Psoas muscle (tissue), 8 donors: Measurements from ENCODE around the gene TRIM15. TPM values are rescaled to one million over a fixed set of nuclear protein-coding genes. Genes with fewer than 3 reads are reported as not detected.

Source experiments
- ATAC-seq, 4 donors: fragments of 200-7000 bp; cut with Tn5 transposase; one replicate each; pipeline ENCODE4 v1.9.1; 2020; ENCODE audit warnings: moderate library complexity in 3 of 4, mild to moderate bottlenecking in 2 of 4
- DNase-seq, 2 donors: peaks; one replicate each; pipeline ENCODE4 v3.0.0-alpha.2; 2020
- H3K27ac ChIP-seq: fragments of 200-600 bp; one replicate; pipeline ENCODE4 v1.8.0; 2022
- H3K27me3 ChIP-seq, 3 donors: fragments of 200-600 bp in 1 of 3; one replicate each; pipeline versions ENCODE4 v1.6.1 to v1.8.0; 2013 to 2022; ENCODE audit warnings: low read length in 2 of 3, mild to moderate bottlenecking in 2 of 3, moderate library complexity in 1 of 3; ENCODE audit not compliant: insufficient read depth in 3 of 3
- H3K36me3 ChIP-seq, 2 donors: fragments of 200-600 bp in 1 of 2; one replicate each; pipeline versions ENCODE4 v1.6.1 to v1.8.0; 2013 to 2022; ENCODE audit warnings: low read depth in 1 of 2, mild to moderate bottlenecking in 1 of 2, moderate library complexity in 1 of 2; ENCODE audit not compliant: insufficient read depth in 1 of 2
- H3K4me1 ChIP-seq: fragments of 200-600 bp; one replicate; pipeline ENCODE4 v1.8.0; 2022
- H3K4me3 ChIP-seq: fragments of 200-600 bp; one replicate; pipeline ENCODE4 v1.8.0; 2022; ENCODE audit warnings: mild to moderate bottlenecking
- H3K9me3 ChIP-seq: fragments of 200-600 bp; one replicate; pipeline ENCODE4 v1.8.0; 2022
- CTCF ChIP-seq: fragments of 200-600 bp; IDR thresholded peaks from one replicate; pipeline ENCODE4 v1.8.0; 2022; ENCODE audit warnings: antibody characterized with exemption
- WGBS, 3 donors: extraction: QIAGEN DNeasy Blood & Tissue Kit; methylation state at CpG; one replicate each; pipeline versions ENCODE4 v1.1.6 to v1.1.7; 2013; 5-methylcytosine and 5-hydroxymethylcytosine counted together
- intact Hi-C, 2 donors: fragments of 100-400 bp; cut with DNase I; formaldehyde crosslinking; loops; one replicate each; pipeline versions ENCODE4 v1.11.0 to v1.14.2; 2022
- polyA plus RNA-seq, 3 donors: library from polyadenylated mRNA; stranded (reverse); fragments of 200-250 nt; gene quantifications; one replicate each; pipeline ENCODE4 v1.2.3, GENCODE V29; 2013
- total RNA-seq, 4 donors: library from RNA; stranded (reverse); fragmentation: NEBNext Ultra II Directional in 2 of 4; extraction: Animal tissue kit (Norgen Biotek cat#: 25700) in 2 of 4; gene quantifications; one replicate each; pipeline versions ENCODE4 v1.2.1 to v1.2.4, GENCODE V29; 2021 to 2023
- donor health status: healthy with polysubstance abuse.
- donor health status: DM: no; HTN: no; CAD: no; lungs with moderate emphysema.
- donor health status: Bipolar disorder and iron deficiency.
- donor health status: healthy.
- donor health status: DM: yes; HTN: yes; CAD: no.
- donor health status: DM: no; HTN: no; CAD: no.
- donor health status: DM: no; HTN: no; CAD: no.
- donor health status: DM: yes; HTN: yes; CAD: no.

TRIM15 gene
- total and polyA plus RNA-seq, 7 donors = 0.01 TPM; not detected in 6

- H3K27me3 ChIP-seq = peaks cover 4 to 62% (median 12%) of the 10 kb centered on the region in 3 donors
- H3K36me3 ChIP-seq = no peaks in the 10 kb centered on the region
- no peak overlapping the region for H3K4me3 ChIP-seq
- TF ChIP-seq CTCF = no peak
- ATAC-seq = no peak
- DNase-seq = no peak
- H3K4me1 ChIP-seq = peaks cover 5% of the 10 kb centered on the region
- H3K27ac ChIP-seq = no peak overlapping the region
- 52 to 65% (median 62%) methylated on average over 4 of the region's 4 CpGs for WGBS, 3 donors
- intact Hi-C loops = loop anchor here (2.0 to 10.0 kb wide), 2 partner anchors 27 to 285 kb away; no protein-coding TSS in a partner anchor
- H3K9me3 ChIP-seq = no peaks in the 10 kb centered on the region
These were observed 33.1 kb upstream of the TRIM15 start for GRCh38 chr6:30130179-30130679.

GRCh38 chr6:30130887-30131862 is 32.2 kb upstream of the TRIM15 start:
- 19 to 22% (median 21%) methylated on average over 16 of the region's 16 CpGs for WGBS, 3 donors
- peak; percentile 30 to 58 for DNase-seq
- peak; percentile 97 for TF ChIP-seq CTCF

GRCh38 chr6:30131947-30132497 is 31.3 kb upstream of the TRIM15 start:
- no peak for DNase-seq
- Histone ChIP-seq H3K36me3 (no peaks in the 10 kb centered on the region), H3K27ac (no peak overlapping the region), H3K4me3 (no peak overlapping the region), H3K9me3 (no peaks in the 10 kb centered on the region), H3K4me1 (peaks cover 5% of the 10 kb centered on the region), H3K27me3 (peaks cover 4 to 64% (median 12%) of the 10 kb centered on the region in 3 donors)
- 73 to 80% (median 77%) methylated on average over 2 of the region's 2 CpGs for WGBS, 3 donors
- ATAC-seq = no peak
- intact Hi-C loops = loop anchor here (1.0 to 10.0 kb wide), 3 partner anchors 29 to 287 kb away; no protein-coding TSS in a partner anchor
- TF ChIP-seq CTCF = no peak

More at GRCh38 chr6:30130887-30131862, 32.2 kb upstream of the TRIM15 start:
- peaks cover 4 to 62% (median 12%) of the 10 kb centered on the region in 3 donors for H3K27me3 ChIP-seq
- no peaks in the 10 kb centered on the region for H3K36me3 ChIP-seq
- no peaks in the 10 kb centered on the region for H3K9me3 ChIP-seq
- no peak overlapping the region for H3K4me3 ChIP-seq
- intact Hi-C loops = loop anchor here (1.0 to 10.0 kb wide), 3 partner anchors 28 to 286 kb away; no protein-coding TSS in a partner anchor
- peaks cover 5% of the 10 kb centered on the region for H3K4me1 ChIP-seq
- peak; percentile 89 to 97 (median 92) for ATAC-seq
- no peak overlapping the region for H3K27ac ChIP-seq

- DNase-seq = no peak
- TF ChIP-seq CTCF = no peak
- no peaks in the 10 kb centered on the region for H3K4me1 ChIP-seq
- no peaks in the 10 kb centered on the region for H3K36me3 ChIP-seq
- ATAC-seq = no peak
- no peak overlapping the region for H3K27ac ChIP-seq
- 79 to 90% (median 85%) methylated on average over 2 of the region's 2 CpGs for WGBS, 3 donors
- peaks cover 1 to 44% (median 4%) of the 10 kb centered on the region in 3 donors for H3K27me3 ChIP-seq
- H3K9me3 ChIP-seq = no peaks in the 10 kb centered on the region
- H3K4me3 ChIP-seq = no peak overlapping the region
- intact Hi-C loops = loop anchor here in 1 of 2 donors (10.0 kb wide), 1 partner anchor 290 kb away; no protein-coding TSS in a partner anchor
These were observed 28.2 kb upstream of the TRIM15 start for GRCh38 chr6:30135147-30135546.
